HepG2 (cell line): ENCODE measurements around the gene MTA2. TPM values are rescaled to one million over a fixed set of nuclear protein-coding genes. Genes with fewer than 3 reads are reported as not detected.

Source experiments
- CBX1 ChIP-seq: IDR thresholded peaks from one replicate; pipeline ENCODE4 v1.6.1; 2016; ENCODE audit warnings: antibody characterized with exemption, low read depth
- ELF3 ChIP-seq: IDR thresholded peaks from 2 replicates; pipeline ENCODE4 v1.6.1; 2016; ENCODE audit warnings: missing genetic modification reagents, missing compliant biosample characterization
- FOXC1 ChIP-seq: sonication (generic); formaldehyde crosslinking; IDR thresholded peaks from 2 replicates; pipeline ENCODE4 v1.8.0; 2022; ENCODE audit warnings: mild to moderate bottlenecking, missing genetic modification reagents, borderline replicate concordance
- FOXJ3 ChIP-seq: sonication (generic); formaldehyde crosslinking; IDR thresholded peaks from 2 replicates; pipeline ENCODE4 v1.4.0; 2020; ENCODE audit warnings: missing genetic modification reagents, mild to moderate bottlenecking, borderline replicate concordance
- ISL2 ChIP-seq: sonication (generic); formaldehyde crosslinking; IDR thresholded peaks from 2 replicates; pipeline ENCODE4 v1.5.0; 2020; ENCODE audit warnings: missing genetic modification reagents
- PAWR ChIP-seq: sonication (generic); formaldehyde crosslinking; IDR thresholded peaks from 2 replicates; pipeline ENCODE4 v1.4.0; 2020; ENCODE audit warnings: missing genetic modification reagents, mild to moderate bottlenecking, borderline replicate concordance
- RELA ChIP-seq: sonication (generic); formaldehyde crosslinking; IDR thresholded peaks from 2 replicates; pipeline ENCODE4 v1.4.0; 2020; ENCODE audit warnings: missing genetic modification reagents
- RXRB ChIP-seq: IDR thresholded peaks from 2 replicates; pipeline ENCODE4 v1.6.1; 2016; ENCODE audit warnings: borderline replicate concordance, missing genetic modification reagents, missing compliant biosample characterization
- SP140L ChIP-seq: sonication (generic); formaldehyde crosslinking; IDR thresholded peaks from 2 replicates; pipeline ENCODE4 v1.4.0; 2020; ENCODE audit warnings: missing genetic modification reagents, borderline replicate concordance
- TBL1XR1 ChIP-seq: fragments of 150-350 bp; IDR thresholded peaks from 2 replicates; pipeline ENCODE4 v1.6.1; 2014; ENCODE audit warnings: borderline replicate concordance, low read length; ENCODE audit not compliant: partially characterized antibody
- YEATS4 ChIP-seq: sonication (generic); formaldehyde crosslinking; IDR thresholded peaks from 2 replicates; pipeline ENCODE4 v1.4.0; 2020; ENCODE audit warnings: missing genetic modification reagents, borderline replicate concordance
- ZBTB7A ChIP-seq: sonication (generic); formaldehyde crosslinking; IDR thresholded peaks from 2 replicates; pipeline ENCODE4 v1.8.0; 2022; ENCODE audit warnings: mild to moderate bottlenecking, missing genetic modification reagents
- ZFP36L1 ChIP-seq: sonication (generic); formaldehyde crosslinking; IDR thresholded peaks from 2 replicates; pipeline ENCODE4 v1.8.0; 2022; ENCODE audit warnings: mild to moderate bottlenecking, missing genetic modification reagents, moderate library complexity
- ZNF207 ChIP-seq: fragments of 450-650 bp; IDR thresholded peaks from 2 replicates; pipeline ENCODE4 v1.6.1; 2016; ENCODE audit warnings: antibody characterized with exemption, borderline replicate concordance
- ZNF256 ChIP-seq: sonication (generic); formaldehyde crosslinking; conservative IDR thresholded peaks from 2 replicates; pipeline ENCODE4 v1.4.0; 2020; ENCODE audit warnings: missing genetic modification reagents
- ZNF652 ChIP-seq: IDR thresholded peaks from 2 replicates; pipeline ENCODE4 v1.6.1; 2016; ENCODE audit warnings: low read depth, borderline replicate concordance
- ZNF772 ChIP-seq: sonication (generic); formaldehyde crosslinking; IDR thresholded peaks from 2 replicates; pipeline ENCODE4 v1.5.0; 2020; ENCODE audit warnings: mild to moderate bottlenecking, missing genetic modification reagents
- ZNF780A ChIP-seq: sonication (generic); formaldehyde crosslinking; IDR thresholded peaks from 2 replicates; pipeline ENCODE4 v1.8.0; 2022; ENCODE audit warnings: mild to moderate bottlenecking, missing genetic modification reagents, moderate library complexity
- polyA plus RNA-seq, 8 experiments: library from polyadenylated mRNA; depleted of rRNA in 3 of 8; stranded (reverse) in 7 of 8; unstranded in 1 of 8; fragments of >200 nt; fragmentation: Illumina TruSeq in 4 of 8; extraction: Trizol in 4 of 8; gene quantifications; 2 replicates each; pipeline versions ENCODE4 v1.2.1 to v1.2.3, GENCODE V29; 2011 to 2016; ENCODE audit warnings: low read depth in 4 of 8, missing spikeins in 1 of 8, mixed read lengths in 1 of 8; ENCODE audit not compliant: insufficient read depth in 1 of 8
- total RNA-seq, 5 experiments: library from RNA; depleted of rRNA; stranded (reverse); fragments of >200 nt; fragmentation: Illumina TruSeq; extraction: Trizol; gene quantifications; 2 replicates each; pipeline ENCODE4 v1.2.3, GENCODE V29; 2016; ENCODE audit warnings: low read depth in 1 of 5
- TF ChIP-seq, protein P1 (sequence below): sonication (generic); formaldehyde crosslinking; IDR thresholded peaks from 2 replicates; pipeline ENCODE4 v1.4.0; 2020; ENCODE audit warnings: missing genetic modification reagents
- TF ChIP-seq, protein P2 (sequence below): sonication (generic); formaldehyde crosslinking; IDR thresholded peaks from 2 replicates; pipeline ENCODE4 v1.5.0; 2020; ENCODE audit warnings: mild to moderate bottlenecking, missing genetic modification reagents
- TF ChIP-seq, protein P3 (sequence below): sonication (generic); formaldehyde crosslinking; conservative IDR thresholded peaks from 2 replicates; pipeline ENCODE4 v1.4.0; 2020; ENCODE audit warnings: missing genetic modification reagents
- TF ChIP-seq, protein P4 (sequence below): sonication (generic); formaldehyde crosslinking; IDR thresholded peaks from 2 replicates; pipeline ENCODE4 v1.4.0; 2020; ENCODE audit warnings: mild to moderate bottlenecking, missing genetic modification reagents

Gene MTA2
- total and polyA plus RNA-seq, 2 of the 13 experiments (the other 11 are each of a cell fraction or from before 2014, with no cell fraction given) = 14.0 to 70.0 TPM

DNA sequence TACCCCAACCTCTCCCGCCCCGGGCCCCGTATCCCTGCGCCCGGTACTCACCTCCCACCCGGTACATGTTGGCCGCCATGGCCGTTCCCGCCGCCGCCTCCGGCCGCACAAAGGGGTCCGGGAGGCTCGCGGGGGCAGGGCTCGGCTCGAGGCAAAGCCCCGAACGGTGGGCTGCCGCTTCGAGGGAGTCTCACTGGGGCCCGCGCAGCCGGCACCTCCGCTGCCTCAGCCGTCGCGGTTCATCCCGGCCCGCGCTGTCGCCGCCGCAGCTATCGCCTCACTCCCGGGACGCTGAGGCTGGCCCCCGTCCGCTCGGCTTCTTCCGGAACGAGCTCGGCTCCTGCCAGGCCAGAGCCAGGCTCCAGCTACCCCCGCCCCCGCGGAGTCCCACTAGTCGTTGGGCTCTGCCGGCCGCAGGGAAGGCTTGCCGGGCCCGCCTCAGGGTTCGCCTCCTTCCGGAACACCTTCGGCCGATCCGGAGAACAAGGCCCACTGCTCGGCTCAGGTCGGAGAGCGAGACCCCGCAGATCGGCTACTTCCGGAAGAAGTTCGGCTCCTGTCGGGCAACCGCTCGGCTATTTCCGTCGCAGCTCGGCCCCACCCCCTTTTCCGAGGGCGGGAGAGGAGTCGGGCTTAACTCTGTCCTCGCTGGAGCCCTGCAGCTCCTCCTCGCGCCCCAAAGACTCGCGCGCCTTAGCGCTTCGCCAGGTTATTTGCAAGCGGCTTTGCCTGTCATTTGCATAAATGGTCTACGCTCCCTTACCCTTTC lies at the start of gene MTA2 (continued):
- no peak for TF ChIP-seq FOXJ3 (CRISPR knock-in tag)
- TF ChIP-seq ZFP36L1 (CRISPR knock-in tag) = no peak
- TF ChIP-seq ZNF652 = peak; percentile 99
- no peak; the same call in 1 of the 2 replicates for TF ChIP-seq ZNF256 (CRISPR knock-in tag)
- peak; percentile 92 for TF ChIP-seq ZNF780A (CRISPR knock-in tag)
- 0 out of 2 replicates have a peak, but pooled peaks have one; percentile 34 for TF ChIP-seq RXRB (CRISPR knock-in tag)
- peak; percentile 76; the same call in 1 of the 2 replicates for TF ChIP-seq ELF3 (CRISPR knock-in tag)
- TF ChIP-seq FOXC1 (CRISPR knock-in tag) = peak; percentile 59; the same call in 1 of the 2 replicates
- TF ChIP-seq PAWR (CRISPR knock-in tag) = no peak
- TF ChIP-seq ZNF772 (CRISPR knock-in tag) = 0 out of 2 replicates have a peak, but pooled peaks have one; percentile 14
- TF ChIP-seq YEATS4 (CRISPR knock-in tag) = peak; percentile 60; the same call in 1 of the 2 replicates
- TF ChIP-seq TBL1XR1 = peak; percentile 49
- TF ChIP-seq, protein P1, sequence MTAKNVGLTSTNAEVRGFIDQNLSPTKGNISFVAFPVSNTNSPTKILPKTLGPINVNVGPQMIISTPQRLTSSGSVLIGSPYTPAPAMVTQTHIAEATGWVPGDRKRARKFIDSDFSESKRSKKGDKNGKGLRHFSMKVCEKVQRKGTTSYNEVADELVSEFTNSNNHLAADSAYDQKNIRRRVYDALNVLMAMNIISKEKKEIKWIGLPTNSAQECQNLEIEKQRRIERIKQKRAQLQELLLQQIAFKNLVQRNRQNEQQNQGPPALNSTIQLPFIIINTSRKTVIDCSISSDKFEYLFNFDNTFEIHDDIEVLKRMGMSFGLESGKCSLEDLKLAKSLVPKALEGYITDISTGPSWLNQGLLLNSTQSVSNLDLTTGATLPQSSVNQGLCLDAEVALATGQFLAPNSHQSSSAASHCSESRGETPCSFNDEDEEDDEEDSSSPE = peak; percentile 67
- TF ChIP-seq RELA (CRISPR knock-in tag) = no peak; the same call in 1 of the 2 replicates
- no peak for TF ChIP-seq SP140L
- TF ChIP-seq, protein P2, sequence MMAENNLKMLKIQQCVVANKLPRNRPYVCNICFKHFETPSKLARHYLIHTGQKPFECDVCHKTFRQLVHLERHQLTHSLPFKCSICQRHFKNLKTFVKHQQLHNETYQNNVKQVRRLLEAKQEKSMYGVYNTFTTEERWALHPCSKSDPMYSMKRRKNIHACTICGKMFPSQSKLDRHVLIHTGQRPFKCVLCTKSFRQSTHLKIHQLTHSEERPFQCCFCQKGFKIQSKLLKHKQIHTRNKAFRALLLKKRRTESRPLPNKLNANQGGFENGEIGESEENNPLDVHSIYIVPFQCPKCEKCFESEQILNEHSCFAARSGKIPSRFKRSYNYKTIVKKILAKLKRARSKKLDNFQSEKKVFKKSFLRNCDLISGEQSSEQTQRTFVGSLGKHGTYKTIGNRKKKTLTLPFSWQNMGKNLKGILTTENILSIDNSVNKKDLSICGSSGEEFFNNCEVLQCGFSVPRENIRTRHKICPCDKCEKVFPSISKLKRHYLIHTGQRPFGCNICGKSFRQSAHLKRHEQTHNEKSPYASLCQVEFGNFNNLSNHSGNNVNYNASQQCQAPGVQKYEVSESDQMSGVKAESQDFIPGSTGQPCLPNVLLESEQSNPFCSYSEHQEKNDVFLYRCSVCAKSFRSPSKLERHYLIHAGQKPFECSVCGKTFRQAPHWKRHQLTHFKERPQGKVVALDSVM (CRISPR knock-in tag) = peak; percentile 41; the same call in 1 of the 2 replicates
- no peak for TF ChIP-seq ZNF207
- no peak for TF ChIP-seq ZBTB7A (CRISPR knock-in tag)
- TF ChIP-seq, protein P3, sequence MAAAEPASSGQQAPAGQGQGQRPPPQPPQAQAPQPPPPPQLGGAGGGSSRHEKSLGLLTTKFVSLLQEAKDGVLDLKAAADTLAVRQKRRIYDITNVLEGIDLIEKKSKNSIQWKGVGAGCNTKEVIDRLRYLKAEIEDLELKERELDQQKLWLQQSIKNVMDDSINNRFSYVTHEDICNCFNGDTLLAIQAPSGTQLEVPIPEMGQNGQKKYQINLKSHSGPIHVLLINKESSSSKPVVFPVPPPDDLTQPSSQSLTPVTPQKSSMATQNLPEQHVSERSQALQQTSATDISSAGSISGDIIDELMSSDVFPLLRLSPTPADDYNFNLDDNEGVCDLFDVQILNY (CRISPR knock-in tag) = peak; percentile 57
- peak; percentile 8 for TF ChIP-seq CBX1
- TF ChIP-seq, protein P4, sequence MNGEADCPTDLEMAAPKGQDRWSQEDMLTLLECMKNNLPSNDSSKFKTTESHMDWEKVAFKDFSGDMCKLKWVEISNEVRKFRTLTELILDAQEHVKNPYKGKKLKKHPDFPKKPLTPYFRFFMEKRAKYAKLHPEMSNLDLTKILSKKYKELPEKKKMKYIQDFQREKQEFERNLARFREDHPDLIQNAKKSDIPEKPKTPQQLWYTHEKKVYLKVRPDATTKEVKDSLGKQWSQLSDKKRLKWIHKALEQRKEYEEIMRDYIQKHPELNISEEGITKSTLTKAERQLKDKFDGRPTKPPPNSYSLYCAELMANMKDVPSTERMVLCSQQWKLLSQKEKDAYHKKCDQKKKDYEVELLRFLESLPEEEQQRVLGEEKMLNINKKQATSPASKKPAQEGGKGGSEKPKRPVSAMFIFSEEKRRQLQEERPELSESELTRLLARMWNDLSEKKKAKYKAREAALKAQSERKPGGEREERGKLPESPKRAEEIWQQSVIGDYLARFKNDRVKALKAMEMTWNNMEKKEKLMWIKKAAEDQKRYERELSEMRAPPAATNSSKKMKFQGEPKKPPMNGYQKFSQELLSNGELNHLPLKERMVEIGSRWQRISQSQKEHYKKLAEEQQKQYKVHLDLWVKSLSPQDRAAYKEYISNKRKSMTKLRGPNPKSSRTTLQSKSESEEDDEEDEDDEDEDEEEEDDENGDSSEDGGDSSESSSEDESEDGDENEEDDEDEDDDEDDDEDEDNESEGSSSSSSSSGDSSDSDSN (CRISPR knock-in tag) = peak; percentile 92; the same call in 1 of the 2 replicates
- TF ChIP-seq ISL2 = peak; percentile 31; the same call in 1 of the 2 replicates
